SH-SY5Y (cell line): ENCODE results near the gene PDGFB.

Source experiments
- GATA2 ChIP-seq: IDR thresholded peaks from 2 replicates; pipeline ENCODE4 v1.6.1; 2011; ENCODE audit warnings: mild to moderate bottlenecking, low read depth, low read length
- GATA3 ChIP-seq: IDR thresholded peaks from 2 replicates; pipeline ENCODE4 v1.6.1; 2011; ENCODE audit warnings: low read depth, mild to moderate bottlenecking, low read length, moderate library complexity

- TF ChIP-seq GATA3 (no peak), GATA2 (no peak)
These were observed 21.7 kb upstream of the PDGFB start for GRCh38 chr22:39266398-39267030.
